GM13977 (cell line): ENCODE measurements around the gene DMAP1.

Experiments
- DNase-seq: peaks from one replicate; pipeline ENCODE4 v3.0.0; 2012; ENCODE audit warnings: low spot score
- in situ Hi-C: fragments of 300-500 bp; cut with MboI; formaldehyde crosslinking; loops from one replicate; pipeline ENCODE4 v1.12.0; 2022; ENCODE audit warnings: low sequenced_read_pairs, low pct_unique_long_range_greater_than_20kb, mixed read lengths, inconsistent platforms; ENCODE audit not compliant: unreplicated experiment
- TF ChIP-seq, protein P1 (sequence below): IDR thresholded peaks from 2 replicates; pipeline ENCODE4 v1.5.1; 2012; ENCODE audit warnings: mild to moderate bottlenecking, control low read depth; ENCODE audit not compliant: insufficient read depth; ENCODE audit errors: extremely low read depth, missing control alignments

DMAP1 gene

DNA sequence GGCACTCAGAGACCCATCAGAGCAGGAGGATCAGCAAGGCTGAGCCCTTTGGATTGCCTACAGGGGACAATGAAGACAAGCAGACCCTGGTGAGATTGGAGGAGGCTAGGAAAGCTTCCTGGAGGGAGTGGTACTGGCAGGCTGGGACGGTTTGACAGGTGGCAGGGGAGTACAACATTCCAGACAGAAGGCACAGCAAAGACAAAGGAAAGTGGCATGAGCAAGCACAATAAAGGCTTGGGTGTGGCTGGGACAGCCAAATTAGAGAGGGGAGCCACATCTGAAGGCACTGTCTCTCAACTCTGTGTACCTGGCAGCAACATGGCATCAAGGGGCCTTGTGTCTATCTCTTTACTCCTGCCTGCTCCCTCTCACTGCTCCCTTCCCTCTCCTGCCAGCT is 38.2 kb downstream of the DMAP1 start:
- in situ Hi-C loops, result no loop called here
- DNase-seq, result no peak
- TF ChIP-seq, protein P1, sequence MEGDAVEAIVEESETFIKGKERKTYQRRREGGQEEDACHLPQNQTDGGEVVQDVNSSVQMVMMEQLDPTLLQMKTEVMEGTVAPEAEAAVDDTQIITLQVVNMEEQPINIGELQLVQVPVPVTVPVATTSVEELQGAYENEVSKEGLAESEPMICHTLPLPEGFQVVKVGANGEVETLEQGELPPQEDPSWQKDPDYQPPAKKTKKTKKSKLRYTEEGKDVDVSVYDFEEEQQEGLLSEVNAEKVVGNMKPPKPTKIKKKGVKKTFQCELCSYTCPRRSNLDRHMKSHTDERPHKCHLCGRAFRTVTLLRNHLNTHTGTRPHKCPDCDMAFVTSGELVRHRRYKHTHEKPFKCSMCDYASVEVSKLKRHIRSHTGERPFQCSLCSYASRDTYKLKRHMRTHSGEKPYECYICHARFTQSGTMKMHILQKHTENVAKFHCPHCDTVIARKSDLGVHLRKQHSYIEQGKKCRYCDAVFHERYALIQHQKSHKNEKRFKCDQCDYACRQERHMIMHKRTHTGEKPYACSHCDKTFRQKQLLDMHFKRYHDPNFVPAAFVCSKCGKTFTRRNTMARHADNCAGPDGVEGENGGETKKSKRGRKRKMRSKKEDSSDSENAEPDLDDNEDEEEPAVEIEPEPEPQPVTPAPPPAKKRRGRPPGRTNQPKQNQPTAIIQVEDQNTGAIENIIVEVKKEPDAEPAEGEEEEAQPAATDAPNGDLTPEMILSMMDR, result no peak

DNA sequence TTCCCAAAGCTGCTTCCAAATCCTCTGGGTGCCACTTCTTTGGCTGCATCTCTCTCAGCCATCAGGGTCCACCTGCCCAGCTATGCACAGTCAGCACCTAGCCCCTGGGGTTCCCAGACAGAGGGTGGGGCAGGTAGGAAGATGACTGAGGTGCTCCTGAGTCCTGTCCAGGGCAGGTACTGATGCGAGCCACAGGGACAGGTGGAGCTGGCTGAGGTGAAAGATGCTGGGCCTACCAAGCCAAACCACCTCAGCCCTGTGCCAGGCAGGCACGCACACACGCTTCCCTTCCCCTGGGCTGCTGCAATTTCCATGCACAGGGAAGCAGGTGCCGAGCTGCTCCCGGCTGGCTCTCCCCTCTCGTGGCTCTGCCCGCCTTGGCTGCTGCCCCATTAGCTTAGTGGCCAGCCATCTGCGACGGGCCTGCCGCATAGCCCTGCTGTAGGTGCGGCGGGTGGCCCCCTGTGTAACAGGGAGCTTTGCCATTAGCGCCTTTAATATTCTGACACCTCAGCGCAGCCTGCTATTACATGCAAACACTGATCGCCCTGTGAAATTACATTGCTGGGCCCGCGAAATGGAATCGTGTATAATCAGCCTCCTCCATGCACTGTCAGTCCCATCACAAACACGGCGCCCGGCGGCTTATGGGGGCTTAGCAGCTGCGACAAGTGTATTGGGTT is 38.9 kb downstream of the DMAP1 start:
- TF ChIP-seq, protein P1, result no peak
- in situ Hi-C loops, result no loop called here
- no peak for DNase-seq

- TF ChIP-seq, protein P1, result no peak
- in situ Hi-C loops, result no loop called here
- DNase-seq, result no peak
Observed at GRCh38 chr1:44254392-44254910, 41.2 kb downstream of the DMAP1 start.

DNA sequence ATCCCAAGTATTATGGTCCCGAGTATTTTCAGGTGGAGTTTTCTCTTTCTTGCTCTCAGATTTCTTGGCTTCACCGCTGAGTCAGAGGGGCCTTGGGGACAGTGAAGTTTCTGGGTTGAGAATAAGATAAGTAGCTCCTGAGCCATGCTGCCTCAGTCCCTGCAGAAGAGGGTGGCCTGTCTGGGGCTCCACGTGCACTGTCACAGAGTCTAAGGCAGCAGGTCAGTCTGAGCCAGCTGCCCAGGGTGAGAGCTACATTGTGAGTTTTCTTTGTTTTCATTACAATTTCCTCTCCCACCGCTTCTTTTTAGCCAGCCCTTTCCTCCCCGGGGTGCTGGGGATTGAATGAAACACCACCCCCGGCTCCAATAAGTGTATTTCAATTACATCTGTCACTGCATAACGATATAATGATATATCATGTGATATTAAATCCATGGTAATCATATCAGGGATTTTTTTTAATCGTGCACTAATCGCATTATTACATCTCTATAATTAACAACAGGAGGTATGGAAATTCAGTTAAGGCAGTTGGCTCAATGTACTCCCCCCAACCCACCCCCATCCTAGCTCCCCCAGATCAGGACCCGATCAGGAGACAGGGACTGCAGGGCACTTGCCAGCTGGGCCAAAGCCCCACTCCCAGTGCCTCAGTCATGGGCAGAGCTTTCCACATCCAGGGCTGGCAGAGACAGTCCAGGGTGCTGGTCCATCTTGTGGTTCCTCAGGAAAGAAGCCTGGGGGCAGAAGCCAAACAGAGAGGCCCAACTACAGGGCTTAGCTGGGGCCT is 43.7 kb downstream of the DMAP1 start:
- no peak for DNase-seq
- TF ChIP-seq, protein P1, result no peak
- in situ Hi-C loops, result no loop called here

- in situ Hi-C loops, result no loop called here
- DNase-seq, result no peak
- TF ChIP-seq, protein P1, result no peak
Observed at GRCh38 chr1:44259090-44259489, 45.8 kb downstream of the DMAP1 start.

GRCh38 chr1:44260792-44261170 is 47.5 kb downstream of the DMAP1 start:
- peak; percentile 31 for DNase-seq
- TF ChIP-seq, protein P1, result no peak
- in situ Hi-C loops, result no loop called here
